Sigmoid colon (tissue), 7 donors: ENCODE measurements around the gene NSG2. TPM values are rescaled to one million over a fixed set of nuclear protein-coding genes. Genes with fewer than 3 reads are reported as not detected.

Experiments used
- DNase-seq: peaks from one replicate; pipeline ENCODE4 v3.0.0-alpha.2; 2019
- H3K27ac ChIP-seq, 4 donors: fragments of 200-600 bp; sonication (generic); one replicate each; pipeline ENCODE4 v1.5.1; 2016 to 2019; ENCODE audit warnings: mild to moderate bottlenecking in 1 of 4
- H3K27me3 ChIP-seq, 3 donors: fragments of 200-600 bp; sonication (generic); one replicate each; pipeline ENCODE4 v1.5.1; 2019; ENCODE audit warnings: mild to moderate bottlenecking in 1 of 3
- H3K36me3 ChIP-seq, 4 donors: fragments of 200-600 bp; sonication (generic); one replicate each; pipeline ENCODE4 v1.5.1; 2016 to 2019
- H3K4me1 ChIP-seq, 4 donors: fragments of 200-600 bp; sonication (generic); one replicate each; pipeline ENCODE4 v1.5.1; 2017 to 2019
- H3K4me3 ChIP-seq, 4 donors: fragments of 200-600 bp; sonication (generic); one replicate each; pipeline ENCODE4 v1.5.1; 2017 to 2019; ENCODE audit warnings: mild to moderate bottlenecking in 2 of 4, moderate library complexity in 1 of 4
- H3K9me3 ChIP-seq, 4 donors: fragments of 200-600 bp in 3 of 4; sonication (generic) in 3 of 4; one replicate each; pipeline versions ENCODE4 v1.5.1 to v1.6.1; 2013 to 2019
- CTCF ChIP-seq, 4 experiments: fragments of 450-650 bp in 3 of 4; fragments of 200-600 bp in 1 of 4; IDR thresholded peaks; one replicate each; pipeline ENCODE4 v1.5.1; 2016 to 2019; ENCODE audit warnings: antibody characterized with exemption in 4 of 4, mild to moderate bottlenecking in 3 of 4, moderate library complexity in 2 of 4
- EP300 ChIP-seq, 4 donors: sonication (generic); formaldehyde crosslinking; IDR thresholded peaks; one replicate each; pipeline ENCODE4 v1.6.1; 2017; ENCODE audit warnings: antibody characterized with exemption in 4 of 4
- POLR2A ChIP-seq, 2 donors: fragments of 450-650 bp; IDR thresholded peaks; one replicate each; pipeline ENCODE4 v1.6.1; 2016; ENCODE audit warnings: antibody characterized with exemption in 2 of 2, mild to moderate bottlenecking in 2 of 2, moderate library complexity in 2 of 2
- POLR2AphosphoS5 ChIP-seq, 4 donors: sonication (generic); formaldehyde crosslinking; IDR thresholded peaks; one replicate each; pipeline ENCODE4 v1.6.1; 2017; ENCODE audit warnings: antibody characterized with exemption in 4 of 4
- WGBS, 2 donors: extraction: QIAGEN DNeasy Blood & Tissue Kit; methylation state at CpG; one replicate each; pipeline ENCODE4 v1.1.7; 2013; 5-methylcytosine and 5-hydroxymethylcytosine counted together
- intact Hi-C: fragments of 100-400 bp; cut with DNase I; formaldehyde crosslinking; loops from one replicate; pipeline ENCODE4 v1.15.1; 2023
- polyA plus RNA-seq, 3 donors: library from polyadenylated mRNA; stranded (reverse); fragments of 200-250 nt; gene quantifications; one replicate each; pipeline ENCODE4 v1.2.3, GENCODE V29; 2013
- total RNA-seq, 4 donors: library from RNA; depleted of rRNA; stranded (reverse); fragments of >200 nt; gene quantifications; one replicate each; pipeline ENCODE4 v1.1.0, GENCODE V29; 2016
- donor health status: healthy with polysubstance abuse.
- donor health status: Bipolar disorder and iron deficiency.
- donor health status: healthy.

The NSG2 gene
- total and polyA plus RNA-seq, 7 donors, result 4.7 to 10.0 (median 4.9) TPM; not detected in 2

GRCh38 chr5:174058433-174059122 is 13.1 kb downstream of the NSG2 start:
- Histone ChIP-seq H3K4me1 (no peaks in the 10 kb centered on the region), H3K27ac (no peak overlapping the region), H3K4me3 (no peak overlapping the region), H3K27me3 (peaks cover 0 to 8% (median 2%) of the 10 kb centered on the region in 3 donors), H3K9me3 (peaks cover 0 to 3% (median 0%) of the 10 kb centered on the region in 4 donors), H3K36me3 (no peaks in the 10 kb centered on the region)
- no peak for DNase-seq
- 71 to 78% methylated on average over 2 of the region's 2 CpGs for WGBS, 2 donors
- intact Hi-C loops, result loop anchor here (10.0 kb wide), 1 partner anchor 256 kb away; no protein-coding TSS in a partner anchor
- TF ChIP-seq EP300 (IDR thresholded peaks at IDR 0.05) (no peak), CTCF (IDR thresholded peaks at IDR 0.05) (no peak), POLR2AphosphoS5 (IDR thresholded peaks at IDR 0.05) (no peak), POLR2A (IDR thresholded peaks at IDR 0.05) (no peak)

GRCh38 chr5:174059247-174059646 is 13.7 kb downstream of the NSG2 start:
- intact Hi-C loops, result loop anchor here (10.0 kb wide), 1 partner anchor 256 kb away; no protein-coding TSS in a partner anchor
- no peak overlapping the region for H3K4me3 ChIP-seq
- no peak overlapping the region for H3K27ac ChIP-seq
- no peak for DNase-seq
- 84 to 87% methylated on average over 1 of the region's 1 CpG for WGBS, 2 donors
- peaks cover 0 to 9% (median 2%) of the 10 kb centered on the region in 3 donors for H3K27me3 ChIP-seq
- no peaks in the 10 kb centered on the region for H3K36me3 ChIP-seq
- no peak for TF ChIP-seq POLR2A (IDR thresholded peaks at IDR 0.05)
- peaks cover 0 to 3% (median 0%) of the 10 kb centered on the region in 4 donors for H3K9me3 ChIP-seq
- no peaks in the 10 kb centered on the region for H3K4me1 ChIP-seq

- no peak overlapping the region for H3K27ac ChIP-seq
- peaks cover 0 to 18% (median 2%) of the 10 kb centered on the region in 3 donors for H3K27me3 ChIP-seq
- H3K4me3 ChIP-seq, result no peak overlapping the region
- H3K9me3 ChIP-seq, result peaks cover 0 to 3% (median 0%) of the 10 kb centered on the region in 4 donors
- no peaks in the 10 kb centered on the region for H3K36me3 ChIP-seq
- H3K4me1 ChIP-seq, result no peaks in the 10 kb centered on the region
- intact Hi-C loops, result no loop called here
- TF ChIP-seq POLR2AphosphoS5 (IDR thresholded peaks at IDR 0.05), result no peak
- no peak for TF ChIP-seq EP300 (IDR thresholded peaks at IDR 0.05)
- TF ChIP-seq CTCF (IDR thresholded peaks at IDR 0.05), result no peak
- TF ChIP-seq POLR2A (IDR thresholded peaks at IDR 0.05), result no peak
- no peak for DNase-seq
These were observed 17.7 kb downstream of the NSG2 start for GRCh38 chr5:174063082-174063756.

- no peaks in the 10 kb centered on the region for H3K4me1 ChIP-seq
- no peak for TF ChIP-seq CTCF (IDR thresholded peaks at IDR 0.05)
- no peak for TF ChIP-seq EP300 (IDR thresholded peaks at IDR 0.05)
- TF ChIP-seq POLR2A (IDR thresholded peaks at IDR 0.05), result no peak
- no peak for TF ChIP-seq POLR2AphosphoS5 (IDR thresholded peaks at IDR 0.05)
- 57 to 59% methylated on average over 8 of the region's 8 CpGs for WGBS, 2 donors
- H3K27me3 ChIP-seq, result peaks cover 0 to 18% (median 2%) of the 10 kb centered on the region in 3 donors
- DNase-seq, result no peak
- H3K4me3 ChIP-seq, result no peak overlapping the region
- H3K36me3 ChIP-seq, result no peaks in the 10 kb centered on the region
- peaks cover 0 to 3% (median 0%) of the 10 kb centered on the region in 4 donors for H3K9me3 ChIP-seq
- no peak overlapping the region for H3K27ac ChIP-seq
- intact Hi-C loops, result no loop called here
These were observed 18.7 kb downstream of the NSG2 start for GRCh38 chr5:174064171-174064570.

GRCh38 chr5:174065528-174066197 is 20.2 kb downstream of the NSG2 start:
- 20 to 59% methylated on average over 8 of the region's 8 CpGs for WGBS, 2 donors
- DNase-seq, result no peak
- intact Hi-C loops, result no loop called here

More at GRCh38 chr5:174065528-174066197, 20.2 kb downstream of the NSG2 start:
- Histone ChIP-seq H3K9me3 (peaks cover 0 to 1% (median 0%) of the 10 kb centered on the region in 4 donors), H3K4me3 (no peak overlapping the region), H3K27ac (no peak overlapping the region), H3K36me3 (no peaks in the 10 kb centered on the region), H3K4me1 (no peaks in the 10 kb centered on the region), H3K27me3 (peaks cover 0 to 18% (median 2%) of the 10 kb centered on the region in 3 donors)
- TF ChIP-seq POLR2A (IDR thresholded peaks at IDR 0.05) (no peak), POLR2AphosphoS5 (IDR thresholded peaks at IDR 0.05) (no peak), EP300 (IDR thresholded peaks at IDR 0.05) (no peak), CTCF (IDR thresholded peaks at IDR 0.05) (no peak)
